Posterior vena cava (tissue), 2 donors: ENCODE results near the gene FAM169A. TPM values are rescaled to one million over a fixed set of nuclear protein-coding genes. Genes with fewer than 3 reads are reported as not detected.
"Not testable (repeated sequence)": the region's sequence is repeated elsewhere in the genome, so short reads cannot be mapped to it uniquely, and the experiment has no call there.

ENCODE experiments used
- DNase-seq: peaks from one replicate; pipeline ENCODE4 v3.0.0-alpha.2; 2020; ENCODE audit warnings: low spot score
- intact Hi-C, 2 donors: fragments of 100-400 bp; cut with DNase I; formaldehyde crosslinking; loops; one replicate each; pipeline versions ENCODE4 v1.14.1 to v1.14.2; 2022 to 2023
- total RNA-seq, 2 donors: library from RNA; stranded (reverse); fragmentation: NEBNext Ultra II Directional; extraction: Animal tissue kit (Norgen Biotek cat#: 25700); gene quantifications; one replicate each; pipeline ENCODE4 v1.2.1, GENCODE V29; 2021
- donor health status: DM: yes; HTN: yes; CAD: no.
- donor health status: DM: yes; HTN: yes; CAD: no.

Gene FAM169A
- total RNA-seq, 2 donors from 2014 or later: 0.43 to 0.65 TPM

- no peak for DNase-seq
- intact Hi-C loops: no loop called here
Measured at GRCh38 chr5:74829413-74829812, 36.8 kb downstream of the FAM169A start.

- DNase-seq: no peak
- intact Hi-C loops: no loop called here
Measured at GRCh38 chr5:74822288-74822687, 43.9 kb downstream of the FAM169A start.

GRCh38 chr5:74816875-74817274, 49.3 kb downstream of the FAM169A start:
- no peak for DNase-seq
- intact Hi-C loops: no loop called here

GRCh38 chr5:74810915-74811314, 55.3 kb downstream of the FAM169A start:
- intact Hi-C loops: no loop called here
- DNase-seq: no peak

- intact Hi-C loops: no loop called here
Measured at GRCh38 chr5:74801941-74802340, 64.2 kb downstream of the FAM169A start.

GRCh38 chr5:74801197-74801596, 65.0 kb downstream of the FAM169A start:
- DNase-seq: no peak
- intact Hi-C loops: no loop called here

More at GRCh38 chr5:74801941-74802340, 64.2 kb downstream of the FAM169A start:
- no peak for DNase-seq

GRCh38 chr5:74798977-74799911, 66.9 kb downstream of the FAM169A start:
- no peak for DNase-seq
- intact Hi-C loops: no loop called here

- DNase-seq, intact Hi-C loops: not testable (repeated sequence)
Measured at GRCh38 chr5:74791669-74792068, 74.5 kb downstream of the FAM169A start.

GRCh38 chr5:74787424-74787823, 78.8 kb downstream of the FAM169A start:
- DNase-seq: no peak
- intact Hi-C loops: no loop called here

GRCh38 chr5:74786851-74787250, 79.3 kb downstream of the FAM169A start:
- DNase-seq: no peak
- intact Hi-C loops: no loop called here

- intact Hi-C loops: no loop called here
- DNase-seq: no peak
Measured at GRCh38 chr5:74778609-74779008, 87.6 kb downstream of the FAM169A start.

GRCh38 chr5:74772359-74772758, 93.8 kb downstream of the FAM169A start:
- no peak for DNase-seq
- intact Hi-C loops: no loop called here

GRCh38 chr5:74767579-74767913, 98.6 kb downstream of the FAM169A start:
- DNase-seq: no peak
- intact Hi-C loops: no loop called here

GRCh38 chr5:74766849-74767578, 99.2 kb downstream of the FAM169A start, which contains the start of the genes GFM2 and NSA2:
TSS of gene GFM2 (minus strand) at chr5:74767117. CDS start at chr5:74763742, 3,375 bp downstream.
TSS of gene NSA2 (plus strand) at chr5:74767249. CDS start at chr5:74767361, 112 bp downstream.
- intact Hi-C loops: no loop called here

GRCh38 chr5:74766418-74766848, 99.8 kb downstream of the FAM169A start:
- intact Hi-C loops: no loop called here

More at GRCh38 chr5:74766849-74767578, 99.2 kb downstream of the FAM169A start, which contains the start of the genes GFM2 and NSA2:
- peak; percentile 98 for DNase-seq

GRCh38 chr5:74765929-74766328, 100.3 kb downstream of the FAM169A start:
- intact Hi-C loops: no loop called here
- no peak for DNase-seq

More at GRCh38 chr5:74766418-74766848, 99.8 kb downstream of the FAM169A start:
- DNase-seq: no peak

GRCh38 chr5:74765201-74765600, 101.0 kb downstream of the FAM169A start:
- DNase-seq: no peak
- intact Hi-C loops: no loop called here

- intact Hi-C loops: no loop called here
- no peak for DNase-seq
Measured at GRCh38 chr5:74763504-74763903, 102.7 kb downstream of the FAM169A start.

GRCh38 chr5:74762599-74762998, 103.6 kb downstream of the FAM169A start:
- intact Hi-C loops: no loop called here
- no peak for DNase-seq

GRCh38 chr5:74761241-74761640, 104.9 kb downstream of the FAM169A start:
- intact Hi-C loops: no loop called here
- DNase-seq: no peak
